ENCODE measurements around the gene PTN.

PTN gene

DNA sequence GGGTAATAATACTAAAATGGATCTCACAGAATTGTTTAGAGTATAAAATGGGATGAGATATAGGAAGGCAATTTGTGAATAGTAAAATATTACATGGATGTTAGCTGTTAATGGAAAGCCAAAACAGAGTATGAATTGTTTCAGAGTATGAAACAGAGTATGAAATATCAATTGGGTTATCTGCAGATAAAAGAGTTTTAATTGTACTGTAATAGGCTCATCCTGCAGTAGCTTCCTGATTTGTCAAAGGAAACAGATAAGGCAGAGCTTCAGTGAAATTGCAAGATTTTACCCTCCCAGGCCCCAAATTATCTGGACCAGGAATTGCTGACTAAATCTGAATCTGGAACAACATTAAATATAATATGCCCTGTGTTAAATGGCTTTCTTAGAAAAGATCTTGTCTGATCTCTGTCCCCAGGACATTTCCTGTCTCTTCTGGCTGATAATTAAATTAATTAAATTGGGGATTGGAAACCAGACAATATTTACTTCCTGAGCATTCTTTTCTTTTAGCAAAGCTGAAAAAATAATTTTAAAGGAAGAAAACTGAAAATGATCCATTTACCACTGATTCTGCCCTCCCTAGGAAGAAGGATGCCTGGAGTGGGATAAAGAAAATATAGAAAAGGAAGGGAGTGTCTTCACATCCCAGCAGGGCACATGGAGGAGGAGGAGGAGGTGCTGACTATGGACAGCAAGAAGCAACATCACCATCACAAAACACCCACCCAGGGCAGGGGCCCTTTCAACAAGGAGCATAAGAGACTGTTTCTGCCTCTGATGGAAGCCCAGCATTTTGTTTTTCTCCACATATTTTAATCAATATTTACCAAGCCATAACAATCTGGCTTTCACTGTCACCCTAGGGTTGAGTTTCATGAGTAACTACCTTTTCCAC is 18.5 kb downstream of the PTN start:
- no peak for DNase-seq (ENCODE audit: low spot score)

GRCh38 chr7:137316648-137317353 is 26.7 kb downstream of the PTN start:
- DNase-seq (ENCODE audit: low spot score): no peak

DNA sequence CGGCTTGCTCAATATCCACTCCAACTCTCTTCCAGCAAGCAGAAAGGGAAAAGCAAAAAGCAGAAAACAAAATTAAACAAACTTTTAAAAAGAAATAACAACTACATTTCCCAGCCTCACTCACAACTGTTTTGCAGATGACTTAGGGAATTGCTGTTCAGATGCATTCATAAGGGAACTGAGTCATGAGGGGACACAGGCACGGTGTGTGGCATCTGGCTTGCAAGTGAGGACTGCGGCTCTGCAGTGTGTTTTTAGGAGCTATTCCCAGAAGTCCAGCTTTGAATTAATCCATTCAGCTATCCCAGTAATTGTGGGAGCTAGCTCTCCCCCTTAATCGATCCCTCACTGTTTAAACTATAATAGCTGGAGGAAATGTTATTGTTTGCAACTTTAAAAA is 30.3 kb downstream of the PTN start:
- DNase-seq (ENCODE audit: low spot score): no peak

GRCh38 chr7:137306748-137307147 is 36.8 kb downstream of the PTN start:
- DNase-seq (ENCODE audit: low spot score): no peak

GRCh38 chr7:137305901-137306621 is 37.5 kb downstream of the PTN start:
- no peak for DNase-seq (ENCODE audit: low spot score)

GRCh38 chr7:137304624-137305235 is 38.8 kb downstream of the PTN start:
- peak; percentile 75 for DNase-seq (ENCODE audit: low spot score)

GRCh38 chr7:137304165-137304564 is 39.4 kb downstream of the PTN start:
- DNase-seq (ENCODE audit: low spot score): no peak

DNA sequence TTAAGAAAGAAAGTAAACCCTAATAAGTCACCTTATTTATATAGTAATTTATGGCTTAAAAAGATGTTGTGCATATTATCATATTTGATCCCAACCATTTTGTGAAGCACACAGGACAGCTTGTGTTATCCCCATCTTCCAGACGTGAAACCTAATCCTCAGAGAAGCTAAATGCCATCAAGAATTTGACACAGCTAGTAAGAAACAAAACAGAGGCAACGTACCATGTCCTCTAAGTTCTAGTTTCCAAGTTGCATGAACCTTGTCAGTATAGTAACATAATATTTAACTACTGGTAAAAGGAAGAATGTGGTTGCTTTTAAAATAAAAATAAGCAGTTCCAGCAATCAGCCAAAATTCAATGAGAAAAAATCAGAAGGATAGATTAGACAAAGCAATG is 41.5 kb downstream of the PTN start:
- no peak for DNase-seq (ENCODE audit: low spot score)

DNA sequence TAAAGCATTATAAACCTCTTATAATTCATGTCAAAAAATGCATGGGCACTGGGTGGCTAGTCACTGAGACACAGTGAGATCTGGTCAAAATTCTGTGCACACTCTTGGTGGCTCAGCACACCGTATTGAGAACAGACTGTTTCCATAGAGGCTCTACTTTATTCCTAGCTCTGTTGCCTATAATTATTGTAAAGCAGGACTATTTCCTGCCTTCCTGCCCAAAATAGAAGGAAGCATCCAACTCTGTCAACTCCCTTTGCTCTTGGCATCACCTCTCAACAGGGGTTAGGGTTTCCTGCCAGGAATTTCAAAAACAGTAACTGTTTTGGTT is 45.1 kb downstream of the PTN start:
- no peak for DNase-seq (ENCODE audit: low spot score)

GRCh38 chr7:137297551-137298463 is 45.7 kb downstream of the PTN start:
- DNase-seq (ENCODE audit: low spot score): no peak

DNA sequence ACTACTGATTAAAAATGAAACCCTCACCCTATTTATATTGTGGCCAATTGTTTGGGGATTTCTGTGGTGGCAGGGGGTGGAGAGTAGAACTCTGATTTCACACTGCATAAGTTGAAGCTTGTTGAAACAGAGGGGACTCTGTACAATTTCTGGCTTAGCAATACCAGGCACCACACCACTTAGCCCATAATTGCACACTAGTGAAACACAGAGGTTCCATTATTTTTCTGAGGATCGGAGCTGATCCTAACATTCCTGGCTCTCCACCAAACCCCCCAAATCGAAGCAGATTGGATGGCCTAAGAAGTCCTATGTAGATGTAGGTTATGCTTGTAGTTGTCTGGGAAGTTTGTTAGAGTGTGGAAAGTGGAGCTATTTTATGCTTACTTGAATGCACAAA is 47.0 kb downstream of the PTN start:
- DNase-seq (ENCODE audit: low spot score): peak; percentile 81

DNA sequence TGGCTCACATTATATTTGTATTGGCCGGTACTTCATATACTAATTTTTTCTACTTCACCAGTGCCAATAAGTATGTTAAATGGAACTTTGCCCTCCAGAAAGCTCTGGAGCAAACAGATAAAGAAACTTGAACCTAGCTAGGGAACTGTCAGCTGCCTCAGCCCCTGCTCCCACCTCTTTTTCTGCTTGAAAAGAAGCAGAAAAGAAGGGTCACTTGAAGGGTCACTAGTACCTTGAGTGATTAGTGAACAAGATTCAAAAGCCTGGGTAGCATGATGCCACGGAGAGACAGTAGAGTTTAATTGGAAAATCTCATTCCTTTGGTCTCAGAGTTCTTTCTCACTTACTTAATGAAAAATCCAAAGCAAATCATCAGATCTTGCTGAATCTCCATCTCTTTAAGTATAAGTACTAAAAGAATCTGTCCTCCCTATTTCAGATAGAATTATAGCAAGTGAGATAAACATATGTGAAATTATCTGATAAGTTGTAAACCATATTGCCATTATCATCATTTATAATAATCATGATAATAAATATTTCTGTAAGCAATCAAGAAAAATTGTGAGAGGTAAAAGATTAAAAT is 47.7 kb downstream of the PTN start:
- DNase-seq (ENCODE audit: low spot score): no peak

DNA sequence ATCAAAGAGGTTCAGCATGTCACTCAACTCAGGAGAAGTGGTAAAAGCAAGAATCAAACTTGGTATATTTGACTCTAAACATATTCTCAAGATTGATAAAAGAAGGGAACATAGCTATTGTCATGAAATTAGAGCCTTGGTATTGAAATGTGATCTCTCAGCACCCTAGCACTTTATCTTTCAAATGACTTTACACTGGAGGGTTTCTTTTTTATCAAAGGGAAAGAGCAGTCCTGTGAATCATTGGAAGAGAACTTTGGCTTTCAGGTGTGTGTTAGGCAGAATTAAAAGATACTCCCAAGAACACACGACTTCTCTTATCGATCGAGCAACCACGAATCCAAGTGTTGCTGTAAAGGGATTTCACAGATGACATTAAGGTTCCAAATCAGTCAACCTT is 54.4 kb downstream of the PTN start:
- no peak for DNase-seq (ENCODE audit: low spot score)

- DNase-seq (ENCODE audit: low spot score): no peak
Measured at GRCh38 chr7:137287651-137288258, 55.8 kb downstream of the PTN start.

- DNase-seq (ENCODE audit: low spot score): peak; percentile 60
Measured at GRCh38 chr7:137283153-137283552, 60.4 kb downstream of the PTN start.

DNA sequence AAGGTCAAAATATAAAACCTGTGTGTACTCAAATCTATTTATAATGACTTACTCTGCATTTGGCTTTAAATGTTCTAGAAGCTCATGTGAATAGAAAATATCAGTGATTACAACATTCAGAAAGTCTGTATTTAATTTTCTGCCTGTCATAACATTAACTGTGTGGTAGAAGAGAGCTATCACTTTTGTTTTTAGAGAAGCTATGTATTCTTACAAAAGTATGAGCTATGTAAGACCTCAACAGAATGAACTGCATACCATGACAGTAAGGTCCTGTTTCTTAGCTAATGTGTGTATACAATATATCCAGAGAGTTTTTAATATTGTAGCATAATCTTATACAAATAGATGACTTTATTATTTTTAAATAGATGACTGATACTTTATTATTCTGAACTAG is 61.5 kb downstream of the PTN start:
- no peak for DNase-seq (ENCODE audit: low spot score)

DNA sequence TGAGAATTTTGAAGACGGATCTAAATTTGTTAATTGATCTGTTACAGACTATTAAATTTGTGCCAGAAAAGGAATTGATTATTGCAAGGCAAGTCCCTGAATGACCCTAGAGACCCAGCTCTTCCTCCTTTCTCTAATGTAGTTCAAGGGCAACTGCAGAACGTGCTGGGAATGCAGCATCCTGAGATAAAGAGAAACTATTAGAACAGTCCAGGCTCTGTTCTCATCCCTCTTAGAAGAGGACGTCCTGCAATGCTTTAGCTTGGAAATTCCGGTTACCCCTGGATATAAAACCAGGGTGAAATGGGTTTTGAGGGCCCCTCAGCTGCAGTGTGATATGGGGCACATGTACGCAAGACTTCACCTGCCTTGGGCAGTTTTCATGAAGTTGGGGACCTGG is 67.3 kb downstream of the PTN start:
- peak; percentile 65 for DNase-seq (ENCODE audit: low spot score)

GRCh38 chr7:137272249-137272648 is 71.3 kb downstream of the PTN start:
- DNase-seq (ENCODE audit: low spot score): no peak

GRCh38 chr7:137269240-137269639 is 74.3 kb downstream of the PTN start:
- no peak for DNase-seq (ENCODE audit: low spot score)
